IMR-90 (cell line): ENCODE measurements around the gene FAM20C. TPM values are rescaled to one million over a fixed set of nuclear protein-coding genes. Genes with fewer than 3 reads are reported as not detected.

Experiments
- ATAC-seq: fragments of 200-7000 bp; cut with Tn5 transposase; 2 replicates; pipeline ENCODE4 v1.9.1; 2020; ENCODE audit warnings: low read depth, mild to moderate bottlenecking, moderate library complexity
- BruUV-seq: library from RNA; stranded (reverse); fragments of 400-500 nt; replicated peaks from 2 replicates; lab custom pipeline; 2021; lab: Mats Ljungman, UMichigan
- CTCF ChIA-PET: fragments of 300-600 bp; formaldehyde crosslinking; extraction: SDS; loops from one replicate; lab custom pipeline; 2021; ENCODE audit warnings: antibody characterized with exemption; lab: Yijun Ruan, JAX
- POLR2A ChIA-PET: fragments of 300-600 bp; sonication (Branson Sonifier 250); formaldehyde crosslinking; loops from one replicate; lab custom pipeline; 2022; ENCODE audit warnings: antibody characterized with exemption; ENCODE audit not compliant: unreplicated experiment; lab: Charles Lee
- DNase-seq: peaks from one replicate; pipeline ENCODE4 v3.0.0; 2013
- H2AFZ ChIP-seq: replicated peaks from 2 replicates; pipeline ENCODE3; 2013; ENCODE audit warnings: low read length, mild to moderate bottlenecking; ENCODE audit not compliant: poor library complexity
- H2AK5ac ChIP-seq: 2 replicates; pipeline ENCODE4 v1.6.1; 2013; ENCODE audit warnings: low read depth, low read length, inconsistent platforms
- H2AK9ac ChIP-seq: replicated peaks from 2 replicates; pipeline ENCODE3; 2013; ENCODE audit warnings: mild to moderate bottlenecking, low read depth, low read length, moderate library complexity; ENCODE audit not compliant: poor library complexity
- H2BK120ac ChIP-seq: 2 replicates; pipeline ENCODE4 v1.6.1; 2013; ENCODE audit warnings: low read depth, low read length, inconsistent platforms
- H2BK15ac ChIP-seq: 3 replicates; pipeline ENCODE4 v1.6.1; 2013; ENCODE audit warnings: low read depth, low read length, inconsistent platforms
- H2BK20ac ChIP-seq: 2 replicates; pipeline ENCODE4 v1.6.1; 2013; ENCODE audit warnings: low read depth, mild to moderate bottlenecking, inconsistent platforms, low read length, moderate library complexity
- H2BK5ac ChIP-seq: 2 replicates; pipeline ENCODE4 v1.6.1; 2013; ENCODE audit warnings: mild to moderate bottlenecking, low read depth, low read length, inconsistent platforms; ENCODE audit not compliant: poor library complexity, severe bottlenecking
- H3K14ac ChIP-seq: replicated peaks from 2 replicates; pipeline ENCODE4 v1.6.1; 2013; ENCODE audit warnings: low read depth, low read length, inconsistent platforms
- H3K18ac ChIP-seq: 2 replicates; pipeline ENCODE4 v1.6.1; 2013; ENCODE audit warnings: low read depth, low read length, control low read depth
- H3K23ac ChIP-seq: 2 replicates; pipeline ENCODE4 v1.6.1; 2013; ENCODE audit warnings: low read depth, low read length, inconsistent platforms
- H3K27ac ChIP-seq: 2 replicates; pipeline ENCODE4 v1.5.1; 2013; ENCODE audit warnings: mild to moderate bottlenecking, control low read depth, low read length; ENCODE audit not compliant: insufficient read depth
- H3K27me3 ChIP-seq: 2 replicates; pipeline ENCODE4 v1.6.1; 2013; ENCODE audit warnings: low read length; ENCODE audit not compliant: control insufficient read depth, insufficient read depth
- H3K36me3 ChIP-seq: 2 replicates; pipeline ENCODE4 v1.6.1; 2013; ENCODE audit warnings: low read length, mixed read lengths; ENCODE audit not compliant: control insufficient read depth, insufficient read depth
- H3K4ac ChIP-seq: 2 replicates; pipeline ENCODE4 v1.6.1; 2013; ENCODE audit warnings: low read depth, low read length, inconsistent platforms
- H3K4me1 ChIP-seq: 2 replicates; pipeline ENCODE4 v1.6.1; 2013; ENCODE audit warnings: low read length, mixed read lengths; ENCODE audit not compliant: control insufficient read depth, insufficient read depth
- H3K4me2 ChIP-seq: 2 replicates; pipeline ENCODE4 v1.6.1; 2013; ENCODE audit warnings: low read depth, mild to moderate bottlenecking, control low read depth, low read length, moderate library complexity
- H3K4me3 ChIP-seq: 2 replicates; pipeline ENCODE4 v1.5.1; 2013; ENCODE audit warnings: low read depth, mild to moderate bottlenecking, control low read depth, low read length, moderate library complexity; ENCODE audit not compliant: insufficient read depth
- H3K56ac ChIP-seq: 2 replicates; pipeline ENCODE4 v1.6.1; 2013; ENCODE audit warnings: low read length, inconsistent platforms; ENCODE audit not compliant: insufficient read depth; ENCODE audit errors: extremely low read depth
- H3K79me1 ChIP-seq, 2 experiments: 2 replicates each; pipeline ENCODE4 v1.6.1; 2013; ENCODE audit warnings: low read length in 2 of 2, inconsistent platforms in 1 of 2, low read depth in 1 of 2
- H3K9ac ChIP-seq: 2 replicates; pipeline ENCODE4 v1.6.1; 2013; ENCODE audit warnings: low read depth, low read length, control low read depth
- H3K9me1 ChIP-seq: 2 replicates; pipeline ENCODE4 v1.6.1; 2013; ENCODE audit warnings: low read length, inconsistent platforms; ENCODE audit not compliant: insufficient read depth
- H3K9me3 ChIP-seq: 2 replicates; pipeline ENCODE4 v1.6.1; 2013; ENCODE audit warnings: low read length; ENCODE audit not compliant: control insufficient read depth, insufficient read depth
- H4K20me1 ChIP-seq: 2 replicates; pipeline ENCODE4 v1.6.1; 2013; ENCODE audit warnings: low read length, inconsistent platforms; ENCODE audit not compliant: insufficient read depth
- H4K5ac ChIP-seq: 2 replicates; pipeline ENCODE4 v1.6.1; 2013; ENCODE audit warnings: mild to moderate bottlenecking, low read depth, low read length, control low read depth
- H4K8ac ChIP-seq, 2 experiments: 2 replicates each; pipeline ENCODE4 v1.6.1; 2013; ENCODE audit warnings: low read depth in 2 of 2, low read length in 2 of 2, control low read depth in 1 of 2, inconsistent platforms in 1 of 2
- H4K91ac ChIP-seq: 2 replicates; pipeline ENCODE4 v1.6.1; 2013; ENCODE audit warnings: low read depth, low read length, inconsistent platforms; ENCODE audit not compliant: insufficient read depth
- CEBPB ChIP-seq: IDR thresholded peaks from 2 replicates; pipeline ENCODE4 v1.6.1; 2012; ENCODE audit warnings: low read depth, low read length, improper control_type of control experiment
- CTCF ChIP-seq: conservative IDR thresholded peaks from 2 replicates; pipeline ENCODE4 v1.5.1; 2012; ENCODE audit warnings: mild to moderate bottlenecking, low read depth, low read length, improper control_type of control experiment
- ELK1 ChIP-seq: fragments of 150-350 bp; IDR thresholded peaks from 2 replicates; pipeline ENCODE4 v1.6.1; 2016; ENCODE audit warnings: low read depth, mild to moderate bottlenecking, low read length, moderate library complexity, borderline replicate concordance
- FOS ChIP-seq: fragments of 150-350 bp; IDR thresholded peaks from 2 replicates; pipeline ENCODE4 v1.6.1; 2016; ENCODE audit warnings: low read depth, low read length
- MAZ ChIP-seq: IDR thresholded peaks from 2 replicates; pipeline ENCODE4 v1.6.1; 2012; ENCODE audit warnings: low read depth, mild to moderate bottlenecking, low read length, improper control_type of control experiment, moderate library complexity, borderline replicate concordance
- MXI1 ChIP-seq: IDR thresholded peaks from 2 replicates; pipeline ENCODE4 v1.6.1; 2012; ENCODE audit warnings: low read depth, mild to moderate bottlenecking, low read length, moderate library complexity, borderline replicate concordance
- NFE2L2 ChIP-seq: fragments of 150-350 bp; IDR thresholded peaks from 2 replicates; pipeline ENCODE4 v1.6.1; 2016; ENCODE audit warnings: low read depth, mild to moderate bottlenecking, low read length
- POLR2A ChIP-seq: IDR thresholded peaks from 2 replicates; pipeline ENCODE4 v1.6.1; 2012; ENCODE audit warnings: mild to moderate bottlenecking, low read depth, low read length
- RCOR1 ChIP-seq: IDR thresholded peaks from 2 replicates; pipeline ENCODE4 v1.6.1; 2012; ENCODE audit warnings: mild to moderate bottlenecking, low read length, improper control_type of control experiment; ENCODE audit not compliant: insufficient replicate concordance
- RFX5 ChIP-seq: IDR thresholded peaks from 2 replicates; pipeline ENCODE4 v1.8.0; 2012; ENCODE audit warnings: low read depth, mild to moderate bottlenecking, low read length, moderate library complexity
- SMC3 ChIP-seq: fragments of 150-350 bp; IDR thresholded peaks from 2 replicates; pipeline ENCODE4 v1.6.1; 2016; ENCODE audit warnings: low read depth, mild to moderate bottlenecking, antibody characterized with exemption, low read length, moderate library complexity
- USF2 ChIP-seq: fragments of 150-350 bp; IDR thresholded peaks from 2 replicates; pipeline ENCODE4 v1.6.1; 2017; ENCODE audit warnings: mild to moderate bottlenecking, antibody characterized with exemption, low read length, low read depth
- WGBS, 2 experiments: methylation state at CpG; one replicate each; pipeline versions ENCODE4 v1.1.5 to v1.1.7; 2013; ENCODE audit warnings: missing lambda C conversion rate in 2 of 2; ENCODE audit not compliant: insufficient read length in 1 of 2; ENCODE audit errors: extremely low coverage in 2 of 2; 5-methylcytosine and 5-hydroxymethylcytosine counted together
- dilution Hi-C: fragments of 300-500 bp; cut with HindIII; formaldehyde crosslinking; loops from one replicate; pipeline ENCODE4 v1.14.3; 2018; ENCODE audit warnings: low sequenced_read_pairs; ENCODE audit not compliant: unreplicated experiment
- in situ Hi-C: fragments of 300-500 bp; cut with MboI; formaldehyde crosslinking; loops from 3 replicates; pipeline ENCODE4 v1.14.3; 2019; ENCODE audit warnings: low sequenced_read_pairs, inconsistent platforms, mixed read lengths
- intact Hi-C: fragments of 100-400 bp; cut with micrococcal nuclease; formaldehyde crosslinking; loops from 2 replicates; pipeline ENCODE4 v1.10.0; 2022
- polyA plus RNA-seq, 3 experiments: library from polyadenylated mRNA; depleted of rRNA; stranded (reverse); fragments of >200 nt; gene quantifications; 2 replicates each; pipeline ENCODE4 v1.2.3, GENCODE V29; 2012; ENCODE audit warnings: low replicate concordance in 1 of 3
- total RNA-seq: library from RNA; depleted of rRNA; stranded (reverse); fragments of >200 nt; gene quantifications from 2 replicates; pipeline ENCODE4 v1.2.3, GENCODE V29; 2012

The FAM20C gene
- total and polyA plus RNA-seq, 2 of the 4 experiments (the other 2 are of a cell fraction), result 7.7 to 36.6 TPM

GRCh38 chr7:295155-296154 lies 103.1 kb downstream of the FAM20C start:
- no peaks in the 10 kb centered on the region for H4K20me1 ChIP-seq
- DNase-seq, result no peak
- intact Hi-C loops, result no loop called here
- no peak overlapping the region for H4K8ac ChIP-seq
- CTCF ChIA-PET, result no interaction called here
- no peak overlapping the region for H4K91ac ChIP-seq
- no peak overlapping the region for H3K4me3 ChIP-seq
- dilution Hi-C loops, result no loop called here
- peaks cover 63% of the 10 kb centered on the region for H3K27me3 ChIP-seq
- no peak overlapping the region for H3K9ac ChIP-seq
- in situ Hi-C loops, result no loop called here
- no peak overlapping the region for H2BK15ac ChIP-seq
- H2AFZ ChIP-seq, result no peak overlapping the region
- no peaks in the 10 kb centered on the region for H3K9me3 ChIP-seq
- H4K5ac ChIP-seq, result no peak overlapping the region
- 63% methylated on average over 13 of the region's 27 CpGs; no CpG with 5 or more reads in 1 of the 2 experiments for WGBS, 2 experiments
- no peak overlapping the region for H2BK120ac ChIP-seq
- no peak overlapping the region for H3K23ac ChIP-seq
- no peaks in the 10 kb centered on the region for H3K4me1 ChIP-seq
- peak; percentile 59 for ATAC-seq
- no peaks in the 10 kb centered on the region for H3K9me1 ChIP-seq
- no peaks in the 10 kb centered on the region for H3K79me1 ChIP-seq
- no peak overlapping the region for H3K56ac ChIP-seq
- H3K14ac ChIP-seq, result no peak overlapping the region
- H3K4ac ChIP-seq, result no peak overlapping the region
- no peak overlapping the region for H2BK20ac ChIP-seq
- TF ChIP-seq RCOR1 (no peak), FOS (no peak), ELK1 (no peak), RFX5 (no peak), MXI1 (no peak), CTCF (no peak), POLR2A (no peak), SMC3 (no peak), CEBPB (no peak), USF2 (no peak), MAZ (no peak), NFE2L2 (no peak)
- H2AK5ac ChIP-seq, result no peak overlapping the region
- H3K18ac ChIP-seq, result no peak overlapping the region
- POLR2A ChIA-PET, result no interaction called here
- no peak overlapping the region for H2BK5ac ChIP-seq
- H2AK9ac ChIP-seq, result no peak overlapping the region
- H3K4me2 ChIP-seq, result no peak overlapping the region
- no peak overlapping the region for H3K27ac ChIP-seq
- BruUV-seq, result no TSS peak
- H3K36me3 ChIP-seq, result no peaks in the 10 kb centered on the region
